H1 (cell line): Measurements from ENCODE around the gene UGGT1. TPM values are rescaled to one million over a fixed set of nuclear protein-coding genes. Genes with fewer than 3 reads are reported as not detected.

Experiments
- KDM5A ChIP-seq: fragments of 200-600 bp; IDR thresholded peaks from 2 replicates; pipeline ENCODE4 v1.7.1; 2012; ENCODE audit warnings: mild to moderate bottlenecking, low read length, inconsistent platforms, mixed read lengths
- NANOG ChIP-seq: IDR thresholded peaks from 2 replicates; pipeline ENCODE4 v1.6.1; 2011; ENCODE audit warnings: low read length, low read depth, mild to moderate bottlenecking, inconsistent platforms; ENCODE audit not compliant: insufficient read depth, poor library complexity, severe bottlenecking
- RXRA ChIP-seq: IDR thresholded peaks from 2 replicates; pipeline ENCODE4 v1.6.1; 2011; ENCODE audit warnings: low read depth, mild to moderate bottlenecking, low read length, moderate library complexity; ENCODE audit not compliant: insufficient read depth
- SAP30 ChIP-seq: fragments of 300-600 bp; sonication (generic); IDR thresholded peaks from 2 replicates; pipeline ENCODE4 v1.7.1; 2012; ENCODE audit warnings: low read length, moderate library complexity, mild to moderate bottlenecking, inconsistent platforms; ENCODE audit not compliant: insufficient read depth, insufficient replicate concordance
- TBP ChIP-seq: IDR thresholded peaks from 2 replicates; pipeline ENCODE4 v1.6.1; 2011; ENCODE audit warnings: low read depth, low read length, improper control_type of control experiment
- polyA plus RNA-seq, 7 experiments: library from polyadenylated mRNA; depleted of rRNA in 3 of 7; stranded (reverse) in 5 of 7; unstranded in 2 of 7; fragments of >200 nt in 5 of 7; fragments of 200-250 nt in 2 of 7; gene quantifications; 1 replicate in 5 of 7; 2 replicates in 1 of 7; 4 replicates in 1 of 7; pipeline versions ENCODE4 v1.2.1 to v1.2.3, GENCODE V29; 2011 to 2013; ENCODE audit warnings: missing spikeins in 2 of 7, mixed read lengths in 2 of 7
- total RNA-seq: library from RNA; stranded (reverse); fragmentation: NEBNext Ultra II Directional; extraction: Animal tissue kit (Norgen Biotek cat#: 25700); gene quantifications from 2 replicates; pipeline ENCODE4 v1.2.1, GENCODE V29; 2021

The UGGT1 gene
- total and polyA plus RNA-seq, 2 of the 8 experiments (the other 6 are each of a cell fraction or from before 2014, with no cell fraction given), result 14.9 to 57.3 TPM

- TF ChIP-seq KDM5A (no peak), TBP (no peak), NANOG (no peak), RXRA (no peak), SAP30 (no peak)
Measured at GRCh38 chr2:128108166-128108565, 17.2 kb downstream of the UGGT1 start (continued).
